K562 treated with DMSO at 1 percent for 48 hours (cell line): ENCODE data around the gene BMP3. TPM values are rescaled to one million over a fixed set of nuclear protein-coding genes. Genes with fewer than 3 reads are reported as not detected.

ENCODE experiments used
- total RNA-seq: library from RNA; unstranded; fragments of 300-600 nt; gene quantifications from 2 replicates; pipeline ENCODE4 v1.2.3, GENCODE V29; 2022; ENCODE audit warnings: low replicate concordance; ENCODE audit errors: extremely low read depth

BMP3 gene, protein sequence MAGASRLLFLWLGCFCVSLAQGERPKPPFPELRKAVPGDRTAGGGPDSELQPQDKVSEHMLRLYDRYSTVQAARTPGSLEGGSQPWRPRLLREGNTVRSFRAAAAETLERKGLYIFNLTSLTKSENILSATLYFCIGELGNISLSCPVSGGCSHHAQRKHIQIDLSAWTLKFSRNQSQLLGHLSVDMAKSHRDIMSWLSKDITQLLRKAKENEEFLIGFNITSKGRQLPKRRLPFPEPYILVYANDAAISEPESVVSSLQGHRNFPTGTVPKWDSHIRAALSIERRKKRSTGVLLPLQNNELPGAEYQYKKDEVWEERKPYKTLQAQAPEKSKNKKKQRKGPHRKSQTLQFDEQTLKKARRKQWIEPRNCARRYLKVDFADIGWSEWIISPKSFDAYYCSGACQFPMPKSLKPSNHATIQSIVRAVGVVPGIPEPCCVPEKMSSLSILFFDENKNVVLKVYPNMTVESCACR
- total RNA-seq = not detected in 2 replicates

DNA sequence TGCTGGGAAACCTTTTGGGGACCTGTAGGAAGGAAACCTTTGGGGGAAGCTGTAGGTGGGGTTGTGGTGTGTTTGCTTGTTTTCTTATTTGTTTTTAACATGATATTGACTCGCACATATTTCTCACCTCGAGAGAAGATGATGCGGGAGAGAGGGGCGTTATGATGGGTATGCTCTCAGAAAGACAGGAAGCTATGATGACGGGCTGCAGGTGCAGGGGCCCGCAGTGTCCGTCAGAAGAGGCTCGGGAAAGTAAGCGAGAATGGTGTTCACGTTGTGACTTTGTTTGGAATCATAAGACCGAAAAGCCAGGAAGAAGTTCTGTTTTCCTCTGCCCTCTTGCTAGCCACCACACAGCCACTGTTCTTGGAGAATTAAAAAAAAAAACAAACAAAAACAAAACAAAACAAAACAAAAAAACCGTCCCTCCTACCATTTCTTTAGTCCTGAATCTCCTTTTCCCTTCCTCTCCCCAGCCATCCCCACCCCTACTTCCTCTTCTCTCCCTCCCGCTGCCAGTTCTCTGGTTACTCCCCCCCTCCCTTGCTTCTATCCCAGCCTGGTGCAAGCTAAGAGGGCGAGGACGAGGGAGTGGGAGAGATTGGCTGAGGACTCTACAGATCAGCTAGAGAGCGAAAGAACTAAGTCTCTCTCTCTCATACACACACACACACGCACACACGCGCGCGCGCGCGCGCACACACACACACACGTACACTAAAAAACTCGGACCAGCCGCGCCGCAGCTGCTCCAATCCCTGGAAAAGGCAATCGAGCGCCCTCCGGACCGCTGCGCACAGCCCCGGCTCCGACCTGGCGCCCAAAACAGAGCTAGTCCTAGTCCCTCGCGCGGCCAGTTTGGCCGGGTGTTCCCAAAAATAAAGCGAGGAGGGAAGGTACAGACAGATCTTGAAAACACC is at the start of gene BMP3:
Gene BMP3 (plus strand): TSS at position 648 of the 920 bp plus-strand sequence. CDS start 577 bp downstream, outside the sequence.

Other genes starting within 250 kb of the BMP3 start
- not detected in 2 replicates for gene PRKG2, start 184.5 kb downstream of the BMP3 start, total RNA-seq